Suprapubic skin (tissue), 3 donors: ENCODE results near the gene CELA3A.

Experiments
- CTCF ChIP-seq, 2 donors: fragments of 200-600 bp in 1 of 2; fragments of 450-650 bp in 1 of 2; sonication (generic) in 1 of 2; IDR thresholded peaks; one replicate each; pipeline ENCODE4 v1.5.1; 2016 to 2019; ENCODE audit warnings: antibody characterized with exemption in 2 of 2, mild to moderate bottlenecking in 1 of 2, moderate library complexity in 1 of 2
- POLR2A ChIP-seq, 2 donors: fragments of 450-650 bp; IDR thresholded peaks; one replicate each; pipeline ENCODE4 v1.6.1; 2017; ENCODE audit warnings: antibody characterized with exemption in 2 of 2, mild to moderate bottlenecking in 2 of 2, moderate library complexity in 2 of 2

- TF ChIP-seq CTCF (IDR thresholded peaks at IDR 0.05) (no peak), POLR2A (IDR thresholded peaks at IDR 0.05) (no peak)
Observed at GRCh38 chr1:22053861-22054770, 52.7 kb downstream of the CELA3A start.
